Posterior vena cava (tissue), 2 donors: ENCODE data around the gene CNTN1. TPM values are rescaled to one million over a fixed set of nuclear protein-coding genes. Genes with fewer than 3 reads are reported as not detected.
A peak's percentile ranks its signal among the peaks of the same experiment; 100 is the strongest.

ENCODE experiments used
- DNase-seq: peaks from one replicate; pipeline ENCODE4 v3.0.0-alpha.2; 2020; ENCODE audit warnings: low spot score
- intact Hi-C, 2 donors: fragments of 100-400 bp; cut with DNase I; formaldehyde crosslinking; loops; one replicate each; pipeline versions ENCODE4 v1.14.1 to v1.14.2; 2022 to 2023
- long read RNA-seq, 2 donors: library from polyadenylated mRNA; unstranded; transcript quantifications; one replicate each; pipeline ENCODE4 v2.0.0, GENCODE V29; 2020 to 2021
- total RNA-seq, 2 donors: library from RNA; stranded (reverse); fragmentation: NEBNext Ultra II Directional; extraction: Animal tissue kit (Norgen Biotek cat#: 25700); gene quantifications; one replicate each; pipeline ENCODE4 v1.2.1, GENCODE V29; 2021
- donor health status: DM: yes; HTN: yes; CAD: no.
- donor health status: DM: yes; HTN: yes; CAD: no.

Gene CNTN1
- 10 to 100 TPM; 20.4 to 37.3 TPM for total RNA-seq
- long read RNA-seq, donor 1, full-length matches to known transcripts, result 4 of 16 reads
- long read RNA-seq, donor 1, partial matches to known transcripts, result 6 of 16 reads
- long read RNA-seq, donor 1, other reads (novel, unspliced or antisense), result 6 of 16 reads
- long read RNA-seq, donor 2, partial matches to known transcripts, result 0 of 1 reads
- long read RNA-seq, donor 2, other reads (novel, unspliced or antisense), result 1 of 1 reads

- intact Hi-C loops, result no loop called here
- peak; percentile 85 for DNase-seq
These were observed at the start of gene CNTN1 for GRCh38 chr12:40691913-40692764. Gene CNTN1 (plus strand): TSS chr12:40692439.

- intact Hi-C loops, result no loop called here
- no peak for DNase-seq
These were observed 48.7 kb upstream of the CNTN1 start for GRCh38 chr12:40643506-40643905.

GRCh38 chr12:40643976-40644375 is 48.3 kb upstream of the CNTN1 start:
- intact Hi-C loops, result no loop called here

DNA sequence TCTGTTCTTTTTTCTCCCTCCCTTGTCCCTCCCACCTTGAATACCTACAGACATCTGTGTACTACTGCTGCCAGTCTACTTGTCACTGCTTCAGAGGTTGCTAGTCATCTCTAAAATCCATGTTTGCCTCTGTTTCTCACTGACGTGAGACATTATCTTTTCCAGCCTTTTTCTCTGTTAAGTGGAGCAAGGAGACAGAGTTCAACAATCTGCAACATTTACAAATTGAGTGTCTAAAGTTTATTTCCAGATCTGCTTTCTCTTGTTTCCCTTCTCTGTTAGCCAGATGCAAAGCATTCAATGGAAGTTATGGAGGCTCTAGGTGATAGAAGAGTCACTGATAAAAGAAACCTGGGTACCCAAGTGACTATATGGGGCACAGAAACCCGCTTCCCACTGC is 47.5 kb upstream of the CNTN1 start:
- DNase-seq, result no peak
- intact Hi-C loops, result no loop called here

More at GRCh38 chr12:40643976-40644375, 48.3 kb upstream of the CNTN1 start:
- no peak for DNase-seq

DNA sequence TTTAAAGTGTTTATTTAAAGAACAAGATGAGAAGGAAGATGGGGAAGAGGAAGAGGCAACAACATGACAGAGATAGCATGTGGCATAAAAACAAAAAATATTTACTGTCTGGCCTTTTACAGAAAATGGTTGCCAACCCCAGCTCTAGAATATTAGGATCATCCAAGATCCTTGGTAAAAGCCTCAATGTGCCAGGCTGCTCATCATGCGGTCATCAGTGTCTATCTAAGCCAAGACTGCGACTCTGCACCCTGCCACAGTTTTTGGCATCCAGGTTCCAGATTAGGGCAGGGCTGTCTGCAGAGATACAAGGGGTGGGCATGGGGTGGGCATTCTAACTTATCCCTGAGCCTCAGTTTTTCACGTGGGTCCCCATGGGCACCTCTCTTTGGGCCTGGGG is 46.9 kb upstream of the CNTN1 start:
- DNase-seq, result no peak
- intact Hi-C loops, result no loop called here

DNA sequence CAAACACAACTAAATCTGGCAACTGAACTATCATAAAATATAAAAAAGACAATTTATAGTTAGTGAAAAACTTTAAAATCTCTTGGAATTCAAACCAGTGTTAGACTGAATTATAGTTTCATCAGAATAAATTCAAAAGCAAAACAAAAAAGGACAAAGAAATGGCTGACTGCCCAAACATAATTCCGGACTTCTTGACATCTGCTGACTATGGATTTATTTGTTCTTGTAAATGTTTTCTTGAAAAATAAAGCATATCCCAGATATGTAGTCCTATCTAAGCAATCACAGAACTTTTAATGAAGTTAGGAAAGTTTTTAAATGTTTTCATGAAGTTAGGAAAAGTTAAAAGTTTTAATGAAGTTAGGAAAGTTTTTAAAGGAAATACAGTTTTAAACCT is 45.8 kb upstream of the CNTN1 start:
- intact Hi-C loops, result no loop called here

GRCh38 chr12:40646911-40647310 is 45.3 kb upstream of the CNTN1 start:
- no peak for DNase-seq
- intact Hi-C loops, result no loop called here

More for the DNA sequence above, 45.8 kb upstream of the CNTN1 start:
- DNase-seq, result no peak

- intact Hi-C loops, result no loop called here
- no peak for DNase-seq
These were observed 44.6 kb upstream of the CNTN1 start for GRCh38 chr12:40647651-40648050.

GRCh38 chr12:40648519-40648918 is 43.7 kb upstream of the CNTN1 start:
- intact Hi-C loops, result no loop called here
- DNase-seq, result no peak

DNA sequence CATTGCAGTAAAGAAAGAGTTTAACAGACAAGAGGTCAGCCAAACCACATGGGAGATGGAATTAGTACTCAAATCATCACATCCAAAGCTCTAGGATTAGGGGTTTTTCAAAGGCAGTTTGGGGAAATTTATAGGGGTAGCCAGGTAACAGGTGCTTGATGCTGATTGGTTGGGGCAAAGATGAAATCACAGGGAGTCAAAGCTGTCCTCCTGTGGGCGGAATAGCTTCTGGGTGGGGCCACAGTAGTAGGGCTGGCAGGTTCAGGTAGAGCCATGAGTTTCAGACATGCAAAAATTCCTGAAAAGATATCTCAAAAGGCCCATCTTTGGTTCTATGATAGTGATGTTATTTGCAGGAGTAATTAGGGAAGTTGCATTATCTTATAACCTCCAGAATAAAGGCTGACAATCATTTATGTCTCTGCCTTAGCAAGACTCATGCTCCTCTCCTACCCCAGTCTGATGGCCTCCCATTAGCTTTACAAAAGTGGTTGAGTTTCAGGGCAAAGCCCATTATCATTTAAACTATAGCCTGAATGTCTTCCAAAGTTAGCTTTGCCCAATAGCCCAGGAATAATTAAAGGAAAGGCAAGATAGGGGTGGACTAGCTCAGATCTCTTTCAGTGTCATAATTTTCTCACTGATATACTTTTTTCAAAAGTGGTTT is 42.1 kb upstream of the CNTN1 start:
- intact Hi-C loops, result no loop called here
- no peak for DNase-seq

DNA sequence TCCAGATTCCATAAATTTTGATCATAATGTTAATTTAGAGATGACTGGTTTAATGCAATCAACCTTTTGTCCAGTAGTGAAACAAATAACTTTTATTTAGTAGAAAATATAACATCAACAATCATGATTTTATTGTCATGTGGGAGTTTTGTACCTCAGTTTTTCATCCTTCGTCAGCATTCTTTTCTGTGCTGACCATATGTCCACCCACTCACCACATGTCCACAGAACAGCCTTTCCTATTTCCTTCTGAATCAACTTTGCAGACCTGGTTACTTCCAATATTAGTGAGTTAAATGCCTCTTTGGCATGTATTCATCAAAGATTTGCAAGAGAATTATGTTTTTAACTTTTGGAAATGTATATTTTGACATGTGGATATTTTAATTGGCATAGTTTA is 36.8 kb upstream of the CNTN1 start:
- no peak for DNase-seq
- intact Hi-C loops, result no loop called here

DNA sequence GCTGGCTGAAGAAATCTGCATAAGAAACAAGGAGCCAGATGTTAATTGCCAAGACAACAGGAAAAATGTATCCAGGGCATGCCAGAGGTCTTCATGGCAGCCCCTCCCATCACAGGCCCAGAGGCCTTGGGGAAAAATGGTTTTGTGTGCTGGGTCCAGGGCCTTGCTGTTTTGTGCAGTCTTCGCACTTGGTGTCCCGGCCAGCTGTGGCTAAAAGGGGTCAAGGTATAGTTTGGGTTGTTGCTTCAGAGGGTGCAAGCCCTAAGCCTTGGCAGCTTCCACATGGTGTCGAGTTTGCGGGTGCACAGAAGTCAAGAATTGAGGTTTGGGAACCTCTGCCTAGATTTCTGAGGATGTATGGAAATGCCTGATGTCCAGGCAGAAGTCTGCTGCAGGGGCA is 29.9 kb upstream of the CNTN1 start:
- no peak for DNase-seq

GRCh38 chr12:40663781-40664180 is 28.5 kb upstream of the CNTN1 start:
- intact Hi-C loops, result no loop called here
- DNase-seq, result no peak

More for the DNA sequence above, 29.9 kb upstream of the CNTN1 start:
- intact Hi-C loops, result no loop called here

GRCh38 chr12:40668099-40668529 is 24.1 kb upstream of the CNTN1 start:
- intact Hi-C loops, result no loop called here
- no peak for DNase-seq

DNA sequence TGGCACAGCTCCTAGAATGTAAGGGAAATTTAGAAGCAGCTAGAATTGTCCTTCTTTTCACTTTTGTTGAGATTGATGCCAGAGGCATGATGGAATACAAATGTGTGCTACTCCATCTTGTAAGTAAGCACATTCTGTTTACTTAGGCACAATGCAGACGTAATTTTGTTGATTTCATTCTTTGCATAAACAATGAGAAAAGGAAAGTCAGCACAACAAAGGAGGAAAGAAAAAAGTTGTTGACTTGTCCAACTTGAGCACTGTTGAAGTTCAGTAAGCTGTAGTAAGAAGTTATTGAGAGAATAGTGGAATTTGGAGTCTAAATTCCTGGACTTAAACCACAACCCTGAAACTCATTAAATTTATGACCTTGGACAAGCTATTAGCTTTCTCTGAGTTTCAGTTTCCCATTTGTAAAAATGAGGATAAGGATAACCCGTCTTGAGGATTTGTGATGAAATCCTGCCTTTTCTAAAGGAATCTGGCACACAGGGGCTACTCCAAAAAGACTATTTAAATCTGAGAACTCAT is 19.4 kb upstream of the CNTN1 start:
- DNase-seq, result no peak
- intact Hi-C loops, result no loop called here

DNA sequence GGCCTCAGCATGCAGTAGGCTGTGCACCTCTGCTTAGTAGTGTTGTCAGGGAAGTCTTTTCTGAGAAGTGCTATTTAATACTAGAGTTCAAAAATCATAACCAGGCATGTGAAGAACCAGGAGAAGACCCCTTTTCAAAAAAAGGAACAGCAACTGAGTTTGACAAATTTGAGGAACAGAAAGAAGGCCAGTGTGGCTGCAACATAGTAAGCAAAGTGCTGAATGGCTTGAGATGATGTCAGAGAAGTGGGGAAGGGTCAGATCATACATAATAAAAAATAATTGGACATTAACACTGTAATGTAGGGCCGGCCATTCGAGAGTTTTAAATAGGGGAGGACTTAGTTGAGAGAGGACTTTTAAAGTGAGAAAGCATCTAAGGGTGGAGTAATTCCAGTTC is 11.1 kb upstream of the CNTN1 start:
- no peak for DNase-seq
- intact Hi-C loops, result no loop called here

GRCh38 chr12:40684986-40685385 is 7.3 kb upstream of the CNTN1 start:
- no peak for DNase-seq
- intact Hi-C loops, result no loop called here

DNA sequence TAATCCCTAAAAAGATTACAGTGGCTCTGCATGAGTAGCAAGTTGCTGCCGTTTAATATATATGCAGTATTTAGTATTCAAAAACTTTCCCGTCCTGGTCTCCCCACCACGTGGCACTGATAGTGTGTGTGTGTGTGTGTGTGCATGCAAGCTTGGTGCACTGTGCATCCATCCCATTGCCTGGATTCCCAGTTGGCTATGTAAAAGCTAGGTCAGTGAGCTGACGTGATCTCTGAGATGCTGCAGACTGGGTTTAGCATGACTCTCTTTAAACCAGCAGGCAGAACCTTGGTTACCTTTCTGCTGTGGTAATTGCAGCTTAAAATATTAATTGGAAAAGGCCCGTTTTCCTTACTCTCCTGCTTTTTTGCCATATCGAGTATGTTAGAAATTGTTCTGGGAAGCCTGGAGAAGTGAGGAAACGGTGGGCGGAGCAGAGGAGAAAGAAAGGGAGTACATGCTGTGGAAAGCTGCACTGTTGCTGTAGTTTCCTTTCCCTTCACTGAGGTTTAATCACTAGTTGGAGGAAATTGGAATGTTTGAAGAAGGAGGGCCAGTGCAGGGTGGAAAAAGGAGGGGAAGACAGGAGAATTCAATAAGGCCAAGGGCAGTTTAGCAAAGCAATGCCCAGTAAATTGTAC is 4.0 kb upstream of the CNTN1 start:
- intact Hi-C loops, result no loop called here
- DNase-seq, result no peak

DNA sequence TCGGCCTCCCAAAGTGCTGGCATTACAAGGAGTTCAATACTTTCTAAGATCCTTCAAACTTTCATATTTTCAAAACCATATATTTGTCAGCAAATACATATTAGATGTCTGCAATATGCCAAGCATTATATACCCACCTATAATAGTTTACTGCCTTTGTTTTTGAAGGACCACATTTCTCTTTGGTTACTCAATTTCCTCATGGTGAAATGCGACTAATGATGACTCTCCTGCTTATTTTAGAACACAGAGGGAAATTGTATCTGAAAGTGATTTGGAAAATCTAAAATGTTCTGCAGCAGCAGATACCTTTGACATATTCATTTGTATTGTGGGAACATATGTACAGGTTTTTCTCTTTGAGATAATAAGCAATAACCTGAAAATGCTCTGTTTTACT is 2.7 kb upstream of the CNTN1 start:
- intact Hi-C loops, result no loop called here
- DNase-seq, result no peak

GRCh38 chr12:40692765-40693206 is 547 bp downstream of the CNTN1 start:
- DNase-seq, result peak; percentile 79
- intact Hi-C loops, result no loop called here
